HK-2 (cell line): ENCODE results near the gene GPS1.

Experiments
- DNase-seq: peaks from one replicate; pipeline ENCODE4 v3.0.0-alpha.2; 2018; ENCODE audit not compliant: unreplicated experiment

GPS1 gene

GRCh38 chr17:82079001-82079677, 27.4 kb downstream of the GPS1 start:
- no peak for DNase-seq

GRCh38 chr17:82080048-82080788, 28.5 kb downstream of the GPS1 start:
- DNase-seq: no peak

- no peak for DNase-seq
Measured at GRCh38 chr17:82080789-82081464, 29.2 kb downstream of the GPS1 start.

GRCh38 chr17:82081546-82081945, 29.8 kb downstream of the GPS1 start:
- no peak for DNase-seq

- no peak for DNase-seq
Measured at GRCh38 chr17:82081966-82082365, 30.3 kb downstream of the GPS1 start.

GRCh38 chr17:82082456-82082855, 30.8 kb downstream of the GPS1 start:
- DNase-seq: no peak

GRCh38 chr17:82083009-82083408, 31.3 kb downstream of the GPS1 start:
- no peak for DNase-seq

- DNase-seq: no peak
Measured at GRCh38 chr17:82083533-82084359, 32.0 kb downstream of the GPS1 start.

- DNase-seq: no peak
Measured at GRCh38 chr17:82084373-82085030, 32.8 kb downstream of the GPS1 start.

- no peak for DNase-seq
Measured at GRCh38 chr17:82085031-82085861, 33.5 kb downstream of the GPS1 start.

GRCh38 chr17:82085931-82086764, 34.5 kb downstream of the GPS1 start:
- no peak for DNase-seq

- no peak for DNase-seq
Measured at GRCh38 chr17:82086941-82087906, 35.5 kb downstream of the GPS1 start.

- no peak for DNase-seq
Measured at GRCh38 chr17:82087961-82088837, 36.5 kb downstream of the GPS1 start.

GRCh38 chr17:82088838-82089722, 37.4 kb downstream of the GPS1 start:
- no peak for DNase-seq

- no peak for DNase-seq
Measured at GRCh38 chr17:82089723-82090548, 38.2 kb downstream of the GPS1 start.
